HepG2 (cell line): Measurements from ENCODE around the gene RNF149. TPM values are rescaled to one million over a fixed set of nuclear protein-coding genes. Genes with fewer than 3 reads are reported as not detected.

Experiments used
- KLF11 ChIP-seq: IDR thresholded peaks from 2 replicates; pipeline ENCODE4 v1.6.1; 2016; ENCODE audit warnings: missing compliant biosample characterization
- KLF6 ChIP-seq: IDR thresholded peaks from 2 replicates; pipeline ENCODE4 v1.8.0; 2016; ENCODE audit warnings: missing biosample characterization, missing genetic modification reagents
- TBL1XR1 ChIP-seq: fragments of 150-350 bp; IDR thresholded peaks from 2 replicates; pipeline ENCODE4 v1.6.1; 2014; ENCODE audit warnings: borderline replicate concordance, low read length; ENCODE audit not compliant: partially characterized antibody
- TRIM22 ChIP-seq: fragments of 450-650 bp; IDR thresholded peaks from 2 replicates; pipeline ENCODE4 v1.6.1; 2017
- XRCC5 ChIP-seq: fragments of 200-400 bp; formaldehyde crosslinking; optimal IDR thresholded peaks from 2 replicates; pipeline ENCODE3; 2017; ENCODE audit warnings: mild to moderate bottlenecking, low read length
- ZBTB40 ChIP-seq, 2 experiments: fragments of 450-650 bp in 1 of 2; sonication (generic) in 1 of 2; formaldehyde crosslinking in 1 of 2; IDR thresholded peaks; 2 replicates each; pipeline versions ENCODE4 v1.6.1 to v1.8.0; 2016 to 2022; ENCODE audit warnings: antibody characterized with exemption in 1 of 2, mild to moderate bottlenecking in 1 of 2, missing genetic modification reagents in 1 of 2
- ZNF142 ChIP-seq: sonication (generic); formaldehyde crosslinking; IDR thresholded peaks from 2 replicates; pipeline ENCODE4 v1.4.0; 2020; ENCODE audit warnings: missing genetic modification reagents
- ZNF232 ChIP-seq: sonication (generic); formaldehyde crosslinking; IDR thresholded peaks from 2 replicates; pipeline ENCODE4 v1.4.0; 2020; ENCODE audit warnings: missing genetic modification reagents, borderline replicate concordance
- ZNF337 ChIP-seq: sonication (generic); formaldehyde crosslinking; IDR thresholded peaks from 2 replicates; pipeline ENCODE4 v1.5.1; 2020; ENCODE audit warnings: missing genetic modification reagents, low read depth, mild to moderate bottlenecking, borderline replicate concordance
- ZNF414 ChIP-seq: sonication (generic); formaldehyde crosslinking; IDR thresholded peaks from 2 replicates; pipeline ENCODE4 v1.5.0; 2020; ENCODE audit warnings: missing genetic modification reagents
- polyA plus RNA-seq, 8 experiments: library from polyadenylated mRNA; depleted of rRNA in 3 of 8; stranded (reverse) in 7 of 8; unstranded in 1 of 8; fragments of >200 nt; fragmentation: Illumina TruSeq in 4 of 8; extraction: Trizol in 4 of 8; gene quantifications; 2 replicates each; pipeline versions ENCODE4 v1.2.1 to v1.2.3, GENCODE V29; 2011 to 2016; ENCODE audit warnings: low read depth in 4 of 8, missing spikeins in 1 of 8, mixed read lengths in 1 of 8; ENCODE audit not compliant: insufficient read depth in 1 of 8
- total RNA-seq, 5 experiments: library from RNA; depleted of rRNA; stranded (reverse); fragments of >200 nt; fragmentation: Illumina TruSeq; extraction: Trizol; gene quantifications; 2 replicates each; pipeline ENCODE4 v1.2.3, GENCODE V29; 2016; ENCODE audit warnings: low read depth in 1 of 5

RNF149 gene
- total and polyA plus RNA-seq, 2 of the 13 experiments (the other 11 are each of a cell fraction or from before 2014, with no cell fraction given): 87.6 to 109 TPM

GRCh38 chr2:101253013-101253702 lies 55.3 kb downstream of the RNF149 start (continued):
- TF ChIP-seq ZNF142 (CRISPR knock-in tag) (peak; percentile 83; the same call in 1 of the 2 replicates), ZNF414 (peak; percentile 63; the same call in 1 of the 2 replicates), KLF6 (0 out of 2 replicates have a peak, but pooled peaks have one; percentile 2), XRCC5 (peak; percentile 17), ZNF337 (CRISPR knock-in tag) (0 out of 2 replicates have a peak, but pooled peaks have one; percentile 21), ZBTB40 (IDR thresholded peaks at IDR 0.05) (no peak), ZBTB40 (CRISPR knock-in tag; IDR thresholded peaks at IDR 0.05) (peak; percentile 54), ZNF232 (no peak), TRIM22 (no peak), KLF11 (CRISPR knock-in tag) (peak; percentile 77; the same call in 1 of the 2 replicates), TBL1XR1 (no peak)
